HUES48 (cell line): ENCODE measurements around the gene ABCC11.

Experiments
- H3K27ac ChIP-seq: one replicate; pipeline ENCODE4 v1.7.0; 2013; ENCODE audit warnings: low read depth, low read length, inconsistent platforms
- H3K27me3 ChIP-seq: 2 replicates; pipeline ENCODE4 v1.6.1; 2013; ENCODE audit warnings: mild to moderate bottlenecking, low read length; ENCODE audit not compliant: control insufficient read depth, insufficient read depth
- H3K36me3 ChIP-seq: 2 replicates; pipeline ENCODE4 v1.6.1; 2013; ENCODE audit warnings: low read length; ENCODE audit not compliant: control insufficient read depth, insufficient read depth
- H3K4me1 ChIP-seq: 2 replicates; pipeline ENCODE4 v1.6.1; 2013; ENCODE audit warnings: mild to moderate bottlenecking, low read length; ENCODE audit not compliant: control insufficient read depth, insufficient read depth
- H3K4me3 ChIP-seq: 2 replicates; pipeline ENCODE4 v1.5.1; 2013; ENCODE audit warnings: mild to moderate bottlenecking, low read depth, low read length
- H3K9ac ChIP-seq: 2 replicates; pipeline ENCODE4 v1.6.1; 2013; ENCODE audit warnings: mild to moderate bottlenecking, low read depth, low read length, moderate library complexity
- H3K9me3 ChIP-seq: 2 replicates; pipeline ENCODE4 v1.6.1; 2013; ENCODE audit warnings: low read length; ENCODE audit not compliant: control insufficient read depth, insufficient read depth

ABCC11 gene

DNA sequence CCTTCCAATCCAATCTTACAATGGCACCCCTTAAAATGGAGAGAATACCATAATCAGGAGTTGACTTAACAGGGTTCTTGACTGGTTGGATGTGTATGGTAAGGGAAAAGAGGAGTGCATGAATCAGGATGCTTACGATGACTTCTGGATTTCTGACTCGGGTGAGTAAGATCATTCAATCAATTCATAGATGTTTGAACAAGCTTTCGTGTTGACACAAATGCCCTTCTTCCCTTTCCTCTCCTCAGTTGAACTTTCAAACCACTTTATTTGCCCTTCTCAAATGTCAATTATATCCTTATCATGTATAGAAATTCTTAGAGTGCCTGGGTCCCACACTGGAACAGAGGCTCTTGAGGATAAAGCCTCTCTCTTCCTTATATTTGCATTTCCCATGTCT is 117.4 kb downstream of the ABCC11 start:
- no peaks in the 10 kb centered on the region for H3K36me3 ChIP-seq
- H3K27ac ChIP-seq: no peak overlapping the region

DNA sequence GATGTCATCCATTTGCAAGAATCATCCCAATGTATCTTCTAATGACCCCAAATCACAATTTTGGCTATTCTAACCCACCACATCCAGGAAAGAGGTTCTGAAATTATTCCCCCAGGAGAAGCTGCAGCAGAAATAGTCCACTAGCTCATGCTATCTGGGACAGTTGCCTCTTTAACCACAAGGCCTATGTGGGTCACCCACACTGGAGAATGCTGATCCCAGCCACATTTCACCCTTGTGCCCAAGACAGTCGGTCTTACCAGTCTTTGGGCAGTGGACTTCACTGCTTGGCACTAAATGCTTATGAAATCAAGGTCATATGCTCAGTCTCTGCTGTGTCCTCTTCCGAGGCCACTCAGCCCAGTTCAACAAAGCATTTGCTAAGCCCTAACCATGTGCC is 118.6 kb downstream of the ABCC11 start:
- no peaks in the 10 kb centered on the region for H3K4me1 ChIP-seq
- no peak overlapping the region for H3K27ac ChIP-seq

More for the DNA sequence above, 117.4 kb downstream of the ABCC11 start:
- Histone ChIP-seq H3K9ac (no peak overlapping the region), H3K9me3 (no peaks in the 10 kb centered on the region), H3K4me3 (no peak overlapping the region), H3K4me1 (no peaks in the 10 kb centered on the region), H3K27me3 (no peaks in the 10 kb centered on the region)

DNA sequence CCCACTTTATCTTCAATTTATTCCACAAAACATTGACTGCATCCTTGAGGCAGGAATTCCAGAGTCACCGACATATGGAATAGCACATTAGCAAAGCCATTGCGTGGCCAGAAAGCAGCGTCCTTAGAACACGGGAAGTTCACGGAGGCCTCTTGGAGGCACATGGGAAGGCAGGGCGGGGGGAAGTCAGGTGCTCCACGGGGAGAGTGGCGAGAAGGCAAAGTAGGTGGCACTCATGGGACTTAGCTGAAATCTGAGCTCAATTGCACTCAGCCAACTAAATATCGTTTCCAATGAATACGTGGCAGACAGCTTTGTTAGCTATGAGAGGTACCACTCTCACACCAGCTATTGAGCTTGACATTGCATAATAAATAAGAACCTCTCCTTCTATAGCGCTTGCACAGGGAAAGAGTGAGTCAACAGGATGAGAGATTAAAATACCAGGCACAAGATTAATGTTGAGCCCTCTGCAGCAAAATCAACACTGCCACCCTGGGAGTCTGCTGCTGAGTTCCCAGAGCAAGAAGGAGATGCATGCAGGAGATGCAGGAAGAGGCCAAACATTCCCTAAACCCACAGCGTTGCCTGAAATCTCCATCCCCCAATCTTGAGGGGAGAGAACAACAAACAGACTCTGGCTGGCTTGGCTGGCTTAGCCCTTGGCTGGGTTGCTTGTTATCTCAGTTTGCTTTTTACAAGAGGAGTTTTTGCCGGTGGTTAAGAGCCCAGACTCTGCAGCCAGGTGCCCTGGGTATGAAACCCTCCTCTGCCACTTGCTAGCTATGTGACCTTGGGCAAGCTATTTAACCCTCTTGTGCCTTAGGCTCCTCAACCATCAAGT is 120.3 kb downstream of the ABCC11 start:
- Histone ChIP-seq H3K4me3 (no peak overlapping the region), H3K27me3 (no peaks in the 10 kb centered on the region), H3K9ac (no peak overlapping the region), H3K27ac (peak overlapping the region; percentile 53), H3K4me1 (no peaks in the 10 kb centered on the region), H3K9me3 (no peaks in the 10 kb centered on the region), H3K36me3 (no peaks in the 10 kb centered on the region)

More for the DNA sequence above, 118.6 kb downstream of the ABCC11 start:
- Histone ChIP-seq H3K4me3 (no peak overlapping the region), H3K36me3 (no peaks in the 10 kb centered on the region), H3K27me3 (no peaks in the 10 kb centered on the region), H3K9me3 (no peaks in the 10 kb centered on the region), H3K9ac (no peak overlapping the region)

GRCh38 chr16:48125888-48126287 is 121.5 kb downstream of the ABCC11 start:
- Histone ChIP-seq H3K27ac (no peak overlapping the region), H3K36me3 (no peaks in the 10 kb centered on the region), H3K9ac (no peak overlapping the region)

GRCh38 chr16:48124266-48124665 is 123.1 kb downstream of the ABCC11 start:
- H3K9ac ChIP-seq: no peak overlapping the region
- no peaks in the 10 kb centered on the region for H3K36me3 ChIP-seq
- no peak overlapping the region for H3K4me3 ChIP-seq
- H3K27me3 ChIP-seq: no peaks in the 10 kb centered on the region
- no peaks in the 10 kb centered on the region for H3K4me1 ChIP-seq
- no peaks in the 10 kb centered on the region for H3K9me3 ChIP-seq
- H3K27ac ChIP-seq: no peak overlapping the region

More at GRCh38 chr16:48125888-48126287, 121.5 kb downstream of the ABCC11 start:
- Histone ChIP-seq H3K9me3 (no peaks in the 10 kb centered on the region), H3K4me3 (no peak overlapping the region), H3K4me1 (no peaks in the 10 kb centered on the region), H3K27me3 (no peaks in the 10 kb centered on the region)

GRCh38 chr16:48123104-48123788 is 124.1 kb downstream of the ABCC11 start:
- no peak overlapping the region for H3K4me3 ChIP-seq
- H3K27me3 ChIP-seq: no peaks in the 10 kb centered on the region
- H3K36me3 ChIP-seq: no peaks in the 10 kb centered on the region
- no peak overlapping the region for H3K27ac ChIP-seq
- no peaks in the 10 kb centered on the region for H3K9me3 ChIP-seq
- no peak overlapping the region for H3K9ac ChIP-seq
- no peaks in the 10 kb centered on the region for H3K4me1 ChIP-seq

DNA sequence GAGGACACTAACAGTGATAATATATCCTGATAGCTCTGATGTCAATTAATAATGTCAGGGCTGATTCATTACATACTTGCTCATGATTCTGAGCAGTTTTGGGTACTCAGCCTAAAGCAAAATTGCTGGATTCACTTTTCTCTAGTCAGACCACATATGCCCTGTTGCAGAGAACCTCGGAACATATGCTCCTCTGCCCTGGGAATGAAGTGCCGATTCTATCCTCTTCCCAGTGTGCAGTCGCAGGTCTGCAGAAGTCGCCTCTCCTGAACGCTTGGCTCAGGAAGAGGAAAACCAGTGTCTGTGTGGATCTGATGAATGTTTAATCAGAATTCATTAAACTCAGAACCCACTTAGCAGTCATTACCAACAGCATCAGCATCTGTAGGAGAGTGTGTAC is 126.1 kb downstream of the ABCC11 start:
- H3K4me3 ChIP-seq: no peak overlapping the region
- H3K36me3 ChIP-seq: no peaks in the 10 kb centered on the region
- no peak overlapping the region for H3K27ac ChIP-seq
- H3K9me3 ChIP-seq: no peaks in the 10 kb centered on the region
- no peaks in the 10 kb centered on the region for H3K4me1 ChIP-seq
- no peaks in the 10 kb centered on the region for H3K27me3 ChIP-seq
- H3K9ac ChIP-seq: no peak overlapping the region

GRCh38 chr16:48118841-48119240 is 128.5 kb downstream of the ABCC11 start:
- Histone ChIP-seq H3K27ac (no peak overlapping the region), H3K4me1 (no peaks in the 10 kb centered on the region), H3K9ac (no peak overlapping the region), H3K36me3 (no peaks in the 10 kb centered on the region), H3K27me3 (no peaks in the 10 kb centered on the region), H3K4me3 (no peak overlapping the region), H3K9me3 (no peaks in the 10 kb centered on the region)

DNA sequence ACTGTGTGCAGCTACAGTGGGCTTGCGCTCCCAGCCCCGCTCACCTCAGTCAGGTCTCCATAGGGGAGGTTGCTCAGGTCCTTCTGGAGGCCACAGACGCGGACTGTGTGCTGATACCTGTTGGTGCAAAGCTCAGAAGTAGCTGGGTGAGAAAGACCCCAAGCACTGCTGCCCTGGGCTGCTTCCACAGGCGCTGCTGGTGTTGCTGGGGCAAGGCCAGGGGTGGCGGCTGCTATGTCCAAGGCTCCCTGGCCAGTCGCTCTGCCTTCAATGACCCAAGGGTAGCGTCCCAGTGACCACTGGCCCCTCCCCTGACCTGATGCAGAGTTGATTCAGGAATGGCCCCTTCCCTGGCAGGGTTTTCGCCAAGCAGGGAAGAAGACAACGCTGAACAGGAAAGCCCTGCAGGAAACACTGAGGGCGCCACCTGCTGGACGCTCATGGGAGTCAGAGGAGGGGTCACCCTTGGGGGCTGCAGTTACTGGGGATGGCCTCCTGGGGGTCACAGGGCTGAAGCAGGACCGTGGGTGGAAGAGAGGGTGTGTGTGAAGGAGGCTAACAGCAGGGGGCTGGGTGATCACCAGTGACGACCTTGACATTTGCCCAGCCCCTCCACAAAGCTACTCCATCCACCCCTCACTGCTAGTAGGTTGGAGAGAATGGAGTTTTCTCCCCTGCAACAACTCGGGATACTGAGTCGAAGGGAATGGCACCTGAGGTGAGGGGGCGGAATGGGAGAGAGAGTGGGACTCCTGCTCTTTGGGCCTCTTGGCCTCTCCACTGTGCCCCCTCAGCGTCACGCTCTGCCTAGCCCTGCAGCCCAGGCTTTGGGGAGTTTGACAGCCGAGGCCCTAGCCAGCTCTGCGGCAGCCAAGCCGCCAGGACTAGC is 129.9 kb downstream of the ABCC11 start:
- Histone ChIP-seq H3K4me1 (no peaks in the 10 kb centered on the region), H3K9ac (no peak overlapping the region), H3K27me3 (no peaks in the 10 kb centered on the region), H3K4me3 (no peak overlapping the region), H3K36me3 (no peaks in the 10 kb centered on the region), H3K27ac (no peak overlapping the region), H3K9me3 (no peaks in the 10 kb centered on the region)
